Uterus (tissue), 4 donors: Measurements from ENCODE around the gene FHDC1. TPM values are rescaled to one million over a fixed set of nuclear protein-coding genes. Genes with fewer than 3 reads are reported as not detected.

Source experiments
- DNase-seq, 2 donors: peaks; one replicate each; pipeline ENCODE4 v3.0.0-alpha.2; 2019 to 2020
- H3K27ac ChIP-seq, 2 donors: fragments of 200-600 bp; sonication (generic); 1 replicate in 1 of 2; 2 replicates in 1 of 2; pipeline ENCODE4 v1.5.1; 2016 to 2018
- H3K27me3 ChIP-seq, 2 donors: fragments of 200-600 bp; sonication (generic); one replicate each; pipeline ENCODE4 v1.5.1; 2018 to 2019; ENCODE audit warnings: control low read depth in 1 of 2
- H3K36me3 ChIP-seq, 2 donors: fragments of 200-600 bp; sonication (generic); one replicate each; pipeline ENCODE4 v1.5.1; 2019; ENCODE audit warnings: control low read depth in 1 of 2
- H3K4me1 ChIP-seq, 2 donors: fragments of 200-600 bp; sonication (generic); one replicate each; pipeline ENCODE4 v1.5.1; 2018 to 2019; ENCODE audit warnings: control low read depth in 1 of 2
- H3K4me3 ChIP-seq, 2 donors: fragments of 200-600 bp; sonication (generic); 1 replicate in 1 of 2; 2 replicates in 1 of 2; pipeline ENCODE4 v1.5.1; 2018 to 2019; ENCODE audit warnings: mild to moderate bottlenecking in 1 of 2
- H3K9me3 ChIP-seq, 2 donors: fragments of 200-600 bp; sonication (generic); one replicate each; pipeline ENCODE4 v1.5.1; 2019; ENCODE audit warnings: control low read depth in 1 of 2
- CTCF ChIP-seq, 4 experiments: fragments of 200-600 bp in 2 of 4; fragments of 450-650 bp in 2 of 4; sonication (generic) in 2 of 4; IDR thresholded peaks; one replicate each; pipeline ENCODE4 v1.5.1; 2016 to 2019; ENCODE audit warnings: antibody characterized with exemption in 4 of 4, mild to moderate bottlenecking in 2 of 4, moderate library complexity in 1 of 4
- POLR2A ChIP-seq, 2 donors: fragments of 450-650 bp; IDR thresholded peaks; one replicate each; pipeline ENCODE4 v1.6.1; 2016; ENCODE audit warnings: antibody characterized with exemption in 2 of 2, mild to moderate bottlenecking in 1 of 2, moderate library complexity in 1 of 2
- intact Hi-C: fragments of 100-400 bp; cut with DNase I; formaldehyde crosslinking; loops from one replicate; pipeline ENCODE4 v1.15.1; 2023; ENCODE audit warnings: low total_unique reads
- total RNA-seq, 4 donors: library from RNA; depleted of rRNA in 3 of 4; stranded (reverse); fragments of >200 nt in 3 of 4; gene quantifications; one replicate each; pipeline versions ENCODE4 v1.1.0 to v1.2.4, GENCODE V29; 2014 to 2023
- donor health status: DM: yes; HTN: yes; CAD: no.

FHDC1 gene
- total RNA-seq, 4 donors from 2014 or later, result 0.88 to 10.0 (median 2.9) TPM

DNA sequence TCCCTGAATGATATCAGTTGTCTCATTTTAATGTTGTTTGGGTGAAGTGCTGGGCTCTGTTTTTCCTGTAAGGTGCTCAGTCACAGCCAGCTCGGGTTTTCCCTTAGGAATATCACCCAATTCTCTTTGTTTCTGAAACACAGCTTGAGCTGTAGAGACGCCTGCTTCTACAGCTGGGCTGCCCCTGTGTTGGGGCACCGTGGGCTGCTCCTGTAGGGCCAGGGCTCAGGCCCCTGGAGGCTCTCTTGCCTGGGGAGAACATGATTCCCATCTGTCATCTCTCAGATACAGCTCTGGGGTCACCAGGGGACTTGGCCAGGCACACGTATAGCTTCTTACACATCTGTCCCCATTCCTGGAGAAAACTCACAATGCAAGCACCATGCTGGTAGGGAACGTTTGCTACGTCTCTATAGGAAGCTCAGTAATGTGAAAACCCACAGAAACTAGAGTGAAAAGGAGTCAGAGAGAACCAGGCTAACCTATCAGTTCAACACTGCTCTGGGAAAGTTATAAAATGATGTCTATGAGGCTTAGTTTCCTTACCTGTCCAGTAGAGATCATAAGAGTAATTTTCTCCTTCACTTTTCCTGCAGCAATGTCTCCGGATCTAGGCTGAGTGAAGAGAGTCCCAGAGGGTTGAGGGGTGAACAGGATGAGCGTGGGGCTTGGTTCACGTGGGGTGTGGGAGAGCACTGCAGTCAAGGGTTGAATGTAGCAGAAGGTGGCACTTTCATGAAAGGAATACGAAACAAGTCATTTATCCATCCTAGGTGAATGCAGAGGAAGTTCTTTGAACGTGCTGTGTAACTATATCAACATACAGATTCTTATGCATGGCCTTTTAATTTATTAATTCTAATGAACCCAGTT is 14.5 kb downstream of the FHDC1 start:
- no peaks in the 10 kb centered on the region for H3K27me3 ChIP-seq
- intact Hi-C loops, result no loop called here
- no peak overlapping the region for H3K27ac ChIP-seq
- H3K4me3 ChIP-seq, result no peak overlapping the region
- H3K4me1 ChIP-seq, result no peaks in the 10 kb centered on the region
- H3K9me3 ChIP-seq, result no peaks in the 10 kb centered on the region
- DNase-seq, result no peak
- TF ChIP-seq POLR2A (IDR thresholded peaks at IDR 0.05), result no peak
- no peak for TF ChIP-seq CTCF (IDR thresholded peaks at IDR 0.05)
- H3K36me3 ChIP-seq, result no peaks in the 10 kb centered on the region

DNA sequence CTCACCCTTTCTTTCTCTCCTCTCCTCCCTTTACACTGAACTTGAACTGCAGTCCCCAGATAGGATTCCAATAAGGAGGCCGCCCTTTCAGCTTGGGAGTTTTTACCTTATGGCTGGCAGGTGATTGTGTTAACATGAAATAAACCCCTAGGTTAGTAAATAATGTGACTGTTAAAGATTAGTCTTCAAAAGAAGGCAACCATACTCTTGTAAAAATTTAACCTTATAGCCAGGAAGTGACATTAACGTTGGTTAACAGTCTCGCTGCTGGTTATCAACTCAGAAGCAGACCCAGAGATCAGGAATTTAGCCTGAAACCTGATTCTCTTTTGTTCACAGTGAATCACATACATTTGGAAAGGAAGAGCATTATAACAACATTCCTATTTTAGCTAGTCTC is 15.2 kb downstream of the FHDC1 start:
- Histone ChIP-seq H3K4me3 (no peak overlapping the region), H3K4me1 (no peaks in the 10 kb centered on the region), H3K27ac (no peak overlapping the region), H3K36me3 (no peaks in the 10 kb centered on the region), H3K27me3 (no peaks in the 10 kb centered on the region), H3K9me3 (no peaks in the 10 kb centered on the region)
- TF ChIP-seq POLR2A (IDR thresholded peaks at IDR 0.05) (no peak), CTCF (IDR thresholded peaks at IDR 0.05) (no peak)
- DNase-seq, result no peak
- intact Hi-C loops, result no loop called here

DNA sequence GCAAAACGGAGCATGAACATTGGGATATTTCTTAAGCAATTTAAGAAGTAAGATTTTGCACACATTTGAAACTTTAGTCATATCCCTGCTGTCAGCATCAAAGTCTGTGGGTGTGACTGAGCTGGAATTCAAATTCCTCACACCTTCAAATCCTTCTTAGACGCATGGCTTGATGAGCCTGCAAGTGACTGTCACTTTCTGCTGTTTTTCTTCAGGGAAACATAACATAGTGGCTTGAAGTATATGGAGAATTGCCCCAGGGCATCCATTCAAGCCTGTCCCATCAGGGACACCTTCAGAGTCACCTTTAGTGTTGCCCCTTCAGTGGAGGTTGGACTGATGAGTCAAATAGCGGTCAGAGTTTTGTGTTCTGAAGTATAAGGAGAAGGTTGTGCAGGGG is 17.4 kb downstream of the FHDC1 start:
- Histone ChIP-seq H3K27me3 (no peaks in the 10 kb centered on the region), H3K4me1 (no peaks in the 10 kb centered on the region), H3K4me3 (no peak overlapping the region), H3K36me3 (no peaks in the 10 kb centered on the region), H3K9me3 (no peaks in the 10 kb centered on the region), H3K27ac (no peak overlapping the region)
- no peak for DNase-seq
- TF ChIP-seq CTCF (IDR thresholded peaks at IDR 0.05) (no peak), POLR2A (IDR thresholded peaks at IDR 0.05) (no peak)
- intact Hi-C loops, result no loop called here

DNA sequence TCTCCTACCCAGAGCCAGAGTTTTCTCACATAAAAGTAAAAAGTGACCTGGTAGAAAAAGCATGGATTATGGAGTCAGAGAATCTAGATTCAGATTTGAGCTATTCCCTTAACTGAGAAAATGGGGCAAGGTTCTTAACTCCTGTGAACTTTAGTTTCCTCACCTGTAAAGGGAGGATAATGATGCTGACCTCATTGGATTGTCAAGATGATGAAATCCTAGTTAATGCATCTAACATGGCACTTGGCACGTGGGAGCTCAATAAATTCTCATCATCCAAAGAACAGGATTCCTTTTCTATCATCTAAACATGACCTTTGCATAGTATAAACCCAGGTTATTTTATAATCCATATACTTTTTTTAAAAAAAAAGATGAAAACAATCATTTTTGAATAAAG is 18.6 kb downstream of the FHDC1 start:
- DNase-seq, result no peak
- Histone ChIP-seq H3K36me3 (no peaks in the 10 kb centered on the region), H3K4me1 (no peaks in the 10 kb centered on the region), H3K27ac (no peak overlapping the region), H3K4me3 (no peak overlapping the region), H3K9me3 (no peaks in the 10 kb centered on the region), H3K27me3 (no peaks in the 10 kb centered on the region)
- intact Hi-C loops, result no loop called here
- TF ChIP-seq CTCF (IDR thresholded peaks at IDR 0.05) (no peak), POLR2A (IDR thresholded peaks at IDR 0.05) (no peak)

DNA sequence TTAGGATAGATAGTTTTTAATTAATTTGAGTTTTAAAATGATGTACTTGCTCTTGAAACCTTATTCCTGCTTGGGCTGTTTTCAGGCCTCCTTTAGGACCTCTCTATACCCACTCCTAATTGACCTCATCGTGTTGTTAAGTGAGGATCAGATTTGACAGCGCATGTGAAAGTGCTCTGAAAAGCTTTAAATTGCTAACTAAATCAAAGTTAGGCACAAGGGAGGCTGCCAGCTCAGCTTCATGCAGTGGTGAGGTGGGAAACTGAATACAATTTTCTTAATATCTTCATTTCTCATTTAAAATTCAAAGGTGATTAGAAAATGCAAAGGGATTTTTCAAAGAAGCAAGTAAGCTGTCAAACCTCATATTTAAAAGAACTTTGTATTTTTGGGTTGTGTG is 20.0 kb downstream of the FHDC1 start:
- Histone ChIP-seq H3K4me3 (no peak overlapping the region), H3K27me3 (no peaks in the 10 kb centered on the region), H3K36me3 (no peaks in the 10 kb centered on the region), H3K9me3 (no peaks in the 10 kb centered on the region), H3K27ac (no peak overlapping the region), H3K4me1 (no peaks in the 10 kb centered on the region)
- TF ChIP-seq CTCF (IDR thresholded peaks at IDR 0.05), result no peak
- no peak for TF ChIP-seq POLR2A (IDR thresholded peaks at IDR 0.05)
- no peak for DNase-seq
- intact Hi-C loops, result no loop called here
